Retina (tissue), 1 donor: ENCODE measurements around the gene WDR26.
"Not testable (repeated sequence)": the region's sequence is repeated elsewhere in the genome, so short reads cannot be mapped to it uniquely, and the experiment has no call there.

ENCODE experiments used
- DNase-seq: peaks from one replicate; pipeline ENCODE4 v3.0.0-alpha.2; 2016

Gene WDR26

DNA sequence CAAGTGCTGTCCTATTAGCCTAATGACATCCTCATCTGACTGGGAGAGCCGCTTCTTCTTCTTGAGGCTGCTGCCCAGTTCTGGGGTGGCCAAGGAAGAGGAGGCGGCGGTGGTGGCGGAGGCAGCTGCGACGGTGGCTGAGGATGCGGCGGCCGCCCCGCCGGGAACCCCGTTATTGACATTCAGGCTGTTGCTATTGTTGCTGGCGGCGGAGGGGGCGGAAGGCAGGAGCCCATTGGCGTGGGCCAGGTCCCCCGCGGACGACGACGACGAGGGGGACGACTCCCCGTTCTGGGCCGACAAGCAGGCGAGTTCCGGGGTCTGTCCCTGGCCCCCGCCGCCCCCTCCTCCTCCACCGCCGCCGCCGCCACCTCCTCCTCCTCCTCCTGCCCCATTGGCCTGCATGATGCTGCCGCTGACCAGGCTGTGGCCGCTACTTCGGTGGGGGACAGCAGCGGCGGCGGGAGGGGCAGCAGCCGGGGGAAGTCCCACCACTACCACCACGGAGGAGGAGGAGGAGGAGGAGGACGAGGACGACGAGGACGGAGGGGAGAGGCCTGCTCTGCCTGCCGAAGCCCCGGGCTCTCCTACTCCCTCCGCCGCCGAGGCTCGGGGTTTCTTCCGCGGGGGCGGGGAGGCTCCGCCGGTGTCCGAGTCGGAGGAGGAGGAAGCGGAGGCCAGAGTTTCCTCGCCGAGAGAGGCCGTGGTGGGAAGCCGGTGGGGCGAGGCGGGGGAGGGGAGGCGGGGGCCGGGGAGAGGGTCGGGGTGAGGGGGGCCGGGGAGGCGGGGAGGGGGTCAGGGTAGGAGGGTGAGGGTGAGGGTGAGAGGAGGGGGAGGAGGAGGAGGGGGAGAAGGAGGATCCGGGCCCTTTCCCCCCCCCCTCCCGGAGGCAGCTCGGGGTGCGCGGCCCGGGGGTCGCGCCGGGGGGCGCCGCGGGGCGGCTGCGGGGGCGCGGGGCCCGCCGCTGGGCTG is 610 bp downstream of the WDR26 start:
- peak; percentile 77 for DNase-seq

DNA sequence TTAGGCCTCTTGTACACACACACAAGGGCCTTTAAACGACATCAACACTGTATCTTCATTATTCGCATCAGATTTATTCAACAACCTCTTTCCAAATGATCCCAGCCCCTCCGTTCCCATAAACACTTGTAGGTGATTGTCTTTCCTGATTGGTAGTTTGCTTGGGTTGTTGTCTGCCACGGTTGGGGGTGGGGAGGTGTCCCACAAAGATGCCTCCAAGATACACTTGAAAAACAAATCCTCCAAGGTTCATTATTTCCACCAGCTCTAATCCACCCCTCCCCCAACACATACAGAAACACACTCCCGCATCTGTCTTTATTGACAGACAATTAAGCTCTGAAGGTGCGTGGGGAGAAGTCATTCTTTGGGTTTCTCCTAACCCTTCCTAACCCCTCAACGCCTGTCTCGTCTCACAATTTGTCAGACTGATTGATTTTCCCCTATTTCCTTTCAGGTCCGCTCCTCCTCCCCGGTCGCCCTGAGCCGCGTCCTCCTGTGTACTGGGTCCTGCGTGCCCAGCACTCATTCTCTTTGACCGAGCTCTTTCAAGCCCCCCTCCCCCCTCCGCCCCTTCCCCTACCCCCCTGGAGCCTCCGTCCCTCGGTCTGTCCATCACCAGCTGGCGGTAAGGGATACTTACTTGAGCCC is 1.4 kb downstream of the WDR26 start:
- DNase-seq, result peak; percentile 65

DNA sequence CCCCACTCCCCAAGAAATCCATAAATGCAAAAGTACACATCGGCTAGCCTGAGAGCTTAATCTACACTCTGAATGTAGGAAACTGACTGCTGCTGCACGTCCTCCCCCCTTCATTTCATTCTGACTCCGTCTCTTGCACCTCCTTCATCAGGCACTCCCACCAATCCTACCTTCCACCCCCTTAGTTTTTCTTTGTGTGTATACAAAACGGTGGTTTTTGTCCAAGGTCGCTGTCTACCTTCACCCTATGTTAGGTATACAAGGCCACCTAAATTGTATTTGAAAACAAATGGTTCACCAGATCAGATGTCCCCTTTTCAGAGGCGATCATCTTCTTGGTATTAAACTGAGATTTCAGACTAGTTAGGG is 1.9 kb downstream of the WDR26 start:
- no peak for DNase-seq

DNA sequence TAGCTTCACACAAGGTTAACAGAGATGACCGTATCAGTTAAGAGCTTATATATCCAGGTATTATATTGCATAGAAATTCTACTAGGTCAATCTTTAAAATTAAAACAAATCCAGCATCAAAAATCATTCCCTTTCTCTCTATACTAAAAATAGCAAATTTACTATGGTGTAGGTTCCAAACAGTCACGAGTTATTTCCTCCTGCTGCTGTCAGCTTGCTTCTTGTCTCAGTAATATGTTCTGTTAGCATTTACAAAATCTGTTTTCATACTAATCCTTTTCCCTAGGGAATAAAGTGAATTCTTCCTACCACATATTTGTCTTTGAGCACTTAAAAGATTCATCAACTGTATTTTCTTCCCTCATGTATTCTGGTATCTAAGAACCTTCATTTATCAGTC is 2.5 kb downstream of the WDR26 start:
- DNase-seq, result no peak

DNA sequence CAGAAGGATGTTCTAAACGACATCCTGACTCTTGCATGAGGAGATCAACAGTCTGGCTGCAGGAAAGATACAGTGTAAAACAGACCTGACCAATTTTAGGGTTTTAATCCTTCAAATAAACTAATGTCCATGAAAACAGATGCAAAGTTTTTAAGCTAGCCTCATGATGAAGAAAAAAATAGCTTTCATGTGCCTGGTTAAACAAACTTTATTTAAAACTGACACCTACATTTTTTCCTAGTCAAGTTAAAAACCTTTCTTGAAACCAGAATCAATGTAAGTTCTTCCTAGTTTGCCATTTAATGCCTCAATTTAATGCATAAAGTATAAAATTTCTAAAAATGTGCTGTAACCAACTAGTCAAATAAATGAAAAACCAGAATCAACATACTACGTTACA is 2.9 kb downstream of the WDR26 start:
- DNase-seq, result no peak

DNA sequence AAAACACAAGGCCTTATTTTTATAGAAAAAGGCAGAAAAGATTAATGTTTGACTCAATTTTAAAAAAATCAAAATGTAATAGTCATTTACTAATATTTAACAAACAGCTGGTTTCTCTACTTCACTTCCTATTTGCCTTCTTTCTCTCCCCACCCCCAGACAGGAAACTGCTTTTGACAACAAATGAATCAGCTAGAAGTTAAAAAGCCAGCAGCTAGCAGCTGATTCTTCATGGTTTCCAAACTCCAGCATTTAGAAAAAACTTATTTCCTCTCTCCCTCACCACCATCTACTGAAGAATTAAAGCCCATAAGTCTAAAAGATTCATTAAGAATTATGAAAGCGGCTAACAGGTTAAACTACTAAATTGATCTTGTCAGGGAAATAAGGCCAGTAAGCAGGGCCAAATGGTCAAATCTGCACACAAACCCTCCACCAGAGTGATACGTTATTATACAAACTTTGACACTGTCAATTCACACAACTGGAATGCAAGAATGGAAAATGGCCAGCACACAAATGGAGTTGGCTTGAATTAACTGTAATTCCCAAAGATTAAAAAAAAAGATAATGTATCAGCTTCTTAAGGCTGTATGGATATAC is 4.0 kb downstream of the WDR26 start:
- DNase-seq, result no peak

DNA sequence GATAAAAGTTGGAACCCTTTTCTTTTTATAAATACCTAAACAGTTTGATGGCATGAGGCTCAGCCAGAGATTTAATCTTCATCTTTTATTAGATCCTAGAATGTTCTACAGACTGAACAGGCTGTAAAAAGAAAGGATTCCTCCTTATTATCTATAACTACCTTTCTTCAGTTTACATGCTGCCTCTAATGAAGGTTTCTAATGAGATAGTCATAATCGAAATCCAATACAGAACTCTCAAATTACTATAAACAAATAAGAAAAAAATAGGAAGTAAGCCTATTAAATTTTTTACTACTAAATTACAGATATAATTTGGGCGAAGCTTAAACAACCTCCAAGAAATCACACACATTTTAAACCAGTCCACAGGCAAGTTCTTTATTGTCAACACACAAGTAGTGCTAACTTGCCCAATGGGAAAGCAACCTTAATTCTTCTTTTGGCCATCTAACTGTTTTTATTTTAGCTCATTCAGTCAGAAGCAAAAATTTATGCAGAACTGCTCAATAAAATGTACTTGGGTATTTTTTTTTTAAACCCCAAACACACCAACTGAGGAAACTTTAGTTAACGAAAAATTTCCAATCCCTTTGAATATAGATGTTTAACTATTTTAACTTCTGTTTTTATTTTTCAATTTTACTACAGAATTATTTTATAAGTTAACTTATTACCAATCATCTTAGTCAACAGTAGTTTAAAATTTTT is 4.8 kb downstream of the WDR26 start:
- no peak for DNase-seq

DNA sequence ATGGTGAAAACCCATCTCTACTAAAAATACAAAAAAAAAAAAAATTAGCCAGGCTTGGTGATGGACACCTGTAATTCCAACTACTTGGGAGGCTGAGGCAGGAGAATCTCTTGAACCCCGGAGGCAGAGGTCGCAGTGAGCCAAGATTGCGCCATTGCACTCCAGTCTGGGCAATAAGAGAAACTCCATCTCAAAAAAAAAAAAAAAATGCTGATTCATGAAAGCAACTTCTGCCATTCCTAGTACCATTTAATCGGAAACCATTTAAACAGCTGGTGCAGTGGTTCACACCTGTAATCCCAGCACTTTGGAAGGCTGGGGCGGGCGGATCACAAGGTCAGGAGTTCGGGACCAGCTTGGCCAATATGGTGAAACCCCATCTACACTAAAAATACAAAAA is 5.9 kb downstream of the WDR26 start:
- DNase-seq, result not testable (repeated sequence)

DNA sequence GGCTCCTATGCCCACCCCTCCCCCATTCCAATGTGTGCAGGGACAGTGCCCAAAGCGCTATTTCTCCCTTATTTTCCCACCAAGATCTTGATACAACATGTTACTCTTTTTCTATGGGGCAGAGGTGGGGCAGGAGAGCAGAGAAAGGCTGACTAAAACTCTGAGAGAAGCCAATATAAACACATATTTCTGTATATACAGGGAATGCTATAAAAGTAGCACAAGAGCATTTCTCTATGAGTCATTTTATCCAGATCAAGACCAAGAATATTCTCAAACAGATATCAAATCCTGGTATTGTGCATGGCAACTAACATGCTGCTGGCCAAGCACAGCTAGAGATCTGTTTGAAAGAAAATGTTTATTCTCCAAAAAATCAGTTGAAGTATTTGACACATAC is 7.3 kb downstream of the WDR26 start:
- DNase-seq, result no peak

DNA sequence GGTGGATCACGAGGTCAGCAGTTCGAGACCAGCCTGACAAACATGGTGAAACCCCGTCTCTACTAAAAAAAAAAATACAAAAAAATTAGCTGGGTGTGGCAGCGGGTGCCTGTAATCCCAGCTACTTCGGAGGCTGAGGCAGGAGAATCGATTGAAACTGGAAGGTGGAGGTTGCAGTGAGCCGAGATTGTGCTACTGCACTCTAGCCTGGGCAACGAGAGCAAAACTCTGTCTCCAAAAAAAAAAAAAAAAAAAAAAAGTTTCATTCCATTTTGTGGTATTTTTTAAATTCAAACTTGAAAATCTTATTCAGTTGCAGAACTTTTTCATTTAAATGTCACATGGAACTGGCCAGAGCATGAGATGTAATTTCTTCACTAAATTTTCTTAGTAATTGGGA is 7.7 kb downstream of the WDR26 start:
- DNase-seq, result not testable (repeated sequence)

DNA sequence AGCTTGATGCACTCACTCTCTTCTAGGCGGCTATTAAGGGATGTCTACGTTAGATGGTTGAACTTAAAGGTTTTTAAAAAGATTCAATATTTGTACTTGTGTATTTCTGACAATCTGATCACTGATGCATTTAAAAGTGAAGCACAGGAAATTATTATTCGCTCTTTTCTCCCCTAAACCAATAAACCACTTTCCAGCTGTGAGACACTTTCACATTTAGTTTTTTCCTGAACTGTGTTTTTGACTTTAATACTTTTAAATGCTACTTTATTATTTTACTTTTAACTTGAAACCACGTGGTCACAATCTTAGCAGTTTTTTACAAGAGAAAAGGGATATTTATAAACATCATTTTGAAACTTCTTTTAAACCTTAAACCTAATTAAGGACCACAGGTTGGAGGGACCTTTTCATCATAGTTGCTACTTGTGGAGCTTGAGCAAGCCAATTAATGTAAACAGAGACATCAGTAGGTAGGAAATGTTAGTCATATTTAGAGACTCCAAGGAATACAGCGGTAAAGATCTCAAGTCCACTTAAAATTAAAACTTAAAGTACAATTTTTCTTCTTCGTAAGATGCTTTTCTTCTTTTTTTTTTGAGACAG is 9.2 kb downstream of the WDR26 start:
- no peak for DNase-seq

DNA sequence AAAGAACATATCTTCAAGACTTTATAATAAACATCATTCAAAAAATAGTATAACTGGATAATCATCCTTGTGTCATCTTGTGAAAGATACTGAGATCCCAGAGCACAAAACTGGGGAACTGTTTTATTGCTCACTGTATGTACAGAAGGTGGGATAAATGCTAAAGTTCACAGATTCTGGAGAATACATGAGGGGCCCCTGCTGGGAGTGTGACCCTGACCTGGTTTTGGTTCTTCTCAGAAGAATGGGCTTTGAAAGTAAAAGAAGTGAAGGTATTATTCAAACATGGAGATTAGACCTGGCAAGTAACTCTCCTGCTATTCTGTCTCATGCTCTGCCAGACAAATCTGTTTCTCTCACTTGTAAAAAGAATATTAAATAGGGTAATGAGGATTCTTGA is 14.5 kb downstream of the WDR26 start:
- DNase-seq, result no peak

DNA sequence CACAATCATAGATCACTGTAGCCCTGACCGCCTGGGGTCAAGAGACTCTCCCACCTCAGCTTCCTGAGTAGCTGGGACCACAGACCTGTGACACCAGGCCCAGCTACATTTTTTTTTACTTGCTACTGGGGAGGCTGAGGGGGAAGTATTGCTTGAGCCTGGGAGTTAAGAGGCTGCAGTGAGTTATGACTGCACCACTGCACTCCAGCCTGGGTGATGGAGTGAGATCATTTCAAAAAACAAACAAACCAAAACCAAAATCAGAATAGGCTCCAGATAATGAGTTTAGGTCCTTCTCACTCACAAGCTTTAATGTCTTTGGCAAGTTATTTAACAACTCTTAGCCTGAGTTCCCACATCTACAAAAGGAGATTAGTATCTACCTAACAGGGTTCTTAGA is 22.8 kb downstream of the WDR26 start:
- DNase-seq, result no peak

DNA sequence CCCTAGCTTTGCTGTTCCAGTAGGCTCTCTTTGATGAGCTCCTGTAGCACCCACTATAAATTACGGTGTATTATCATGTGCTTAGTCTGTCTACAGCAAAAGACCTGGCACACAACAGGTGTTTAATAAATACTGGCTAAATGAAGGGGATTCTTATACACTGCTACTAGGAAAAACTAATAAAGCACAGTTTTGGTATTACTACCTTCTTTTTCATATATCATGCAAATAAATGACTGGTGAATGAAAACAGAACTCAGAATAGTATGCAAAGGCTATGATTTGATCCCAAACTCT is 26.4 kb downstream of the WDR26 start:
- no peak for DNase-seq

DNA sequence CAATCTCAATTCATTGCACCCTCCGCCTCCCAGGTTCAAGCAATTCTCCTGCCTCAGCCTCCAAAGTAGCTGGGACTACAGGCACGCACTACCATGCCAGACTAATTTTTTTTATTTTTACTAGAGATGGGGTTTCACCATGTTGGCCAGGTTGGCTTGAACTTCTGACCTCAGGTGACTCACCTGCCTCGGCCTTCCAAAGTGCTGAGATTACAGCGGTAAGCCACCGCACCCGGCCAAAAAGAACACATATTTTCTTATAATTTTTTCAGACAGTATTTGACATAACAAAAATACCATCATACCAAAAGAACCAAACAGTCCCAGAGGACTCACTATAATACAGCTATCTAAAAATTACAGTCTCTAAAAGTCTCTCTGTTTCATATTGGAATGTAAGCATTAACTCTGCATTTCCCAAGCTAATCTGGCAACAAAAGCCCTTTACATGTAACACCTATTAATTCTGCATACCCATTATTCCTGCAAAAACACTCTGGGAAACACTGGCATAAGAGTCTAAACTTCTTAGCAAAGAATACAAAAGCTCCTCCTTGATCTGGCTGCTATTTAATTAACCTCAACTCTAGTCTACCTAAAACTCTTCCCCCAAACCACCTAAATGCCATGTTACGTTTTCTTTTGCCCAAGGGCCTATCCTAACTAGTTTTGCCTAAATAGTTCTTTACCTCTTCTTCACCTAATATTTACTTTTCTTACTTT is 26.9 kb downstream of the WDR26 start:
- no peak for DNase-seq

DNA sequence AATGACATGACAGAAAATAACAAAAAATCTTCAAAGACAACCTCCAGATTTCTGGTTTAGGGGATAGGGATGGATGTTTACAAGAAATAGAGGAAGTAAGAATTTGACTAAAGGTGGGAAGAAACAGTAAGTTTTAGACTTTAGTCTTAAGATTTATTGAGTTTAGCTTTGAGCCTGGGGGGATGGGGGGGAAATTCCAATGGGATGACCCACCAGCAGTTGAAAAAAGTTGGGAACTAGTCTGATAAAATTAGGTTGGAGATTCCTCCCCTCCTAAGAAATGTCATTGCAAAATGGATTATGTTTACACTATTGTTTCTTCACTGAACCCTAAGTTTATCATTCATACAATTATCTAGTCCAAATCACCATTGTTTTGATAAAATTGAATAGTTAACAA is 28.4 kb downstream of the WDR26 start:
- DNase-seq, result no peak

DNA sequence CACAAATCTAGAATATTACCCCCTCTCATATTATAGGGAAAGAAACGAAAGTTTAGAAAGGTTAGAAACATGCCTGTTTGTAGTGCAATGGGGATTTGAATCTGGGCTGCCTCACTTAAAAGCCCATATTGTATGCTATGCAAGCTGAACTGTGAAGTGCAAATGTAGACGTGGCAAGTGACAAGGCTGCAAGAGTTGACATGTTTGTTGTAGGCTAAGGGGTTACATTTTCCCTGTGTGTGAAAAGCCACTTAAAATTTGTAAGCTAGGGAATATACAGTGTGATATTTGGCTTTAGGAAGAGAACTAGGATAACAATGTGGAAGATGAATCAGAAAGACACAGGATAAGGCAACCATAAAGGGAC is 29.0 kb downstream of the WDR26 start:
- no peak for DNase-seq

DNA sequence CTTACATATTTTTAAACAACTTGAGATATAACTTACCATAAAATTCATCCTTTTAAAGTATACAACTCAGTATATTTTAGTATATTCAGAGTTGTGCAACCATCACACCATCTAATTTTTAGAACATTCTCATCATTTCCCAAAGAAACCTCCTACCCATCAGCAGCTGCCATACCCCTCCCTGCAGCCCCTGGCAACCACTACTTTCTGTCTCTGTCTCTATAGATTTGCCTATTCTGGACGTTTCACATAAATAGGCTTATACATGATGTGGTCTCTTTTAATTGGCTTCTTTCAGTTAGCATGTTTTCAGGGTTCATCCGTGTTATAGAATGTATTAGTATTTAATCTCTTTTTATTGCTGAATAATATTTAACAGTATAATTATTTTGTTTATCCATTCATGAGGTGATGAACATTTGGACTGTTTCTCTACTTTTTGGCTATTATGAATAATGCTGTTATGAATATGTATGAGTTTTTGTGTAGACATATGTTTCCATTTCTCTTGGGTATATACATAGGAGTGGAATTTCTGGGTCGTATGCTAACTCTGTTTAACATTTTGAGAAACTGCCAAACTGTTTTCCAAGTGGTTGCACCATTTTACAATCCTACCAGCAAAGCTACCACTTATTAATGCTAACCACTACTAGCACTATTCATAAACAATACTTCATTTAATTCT is 29.5 kb downstream of the WDR26 start:
- no peak for DNase-seq

DNA sequence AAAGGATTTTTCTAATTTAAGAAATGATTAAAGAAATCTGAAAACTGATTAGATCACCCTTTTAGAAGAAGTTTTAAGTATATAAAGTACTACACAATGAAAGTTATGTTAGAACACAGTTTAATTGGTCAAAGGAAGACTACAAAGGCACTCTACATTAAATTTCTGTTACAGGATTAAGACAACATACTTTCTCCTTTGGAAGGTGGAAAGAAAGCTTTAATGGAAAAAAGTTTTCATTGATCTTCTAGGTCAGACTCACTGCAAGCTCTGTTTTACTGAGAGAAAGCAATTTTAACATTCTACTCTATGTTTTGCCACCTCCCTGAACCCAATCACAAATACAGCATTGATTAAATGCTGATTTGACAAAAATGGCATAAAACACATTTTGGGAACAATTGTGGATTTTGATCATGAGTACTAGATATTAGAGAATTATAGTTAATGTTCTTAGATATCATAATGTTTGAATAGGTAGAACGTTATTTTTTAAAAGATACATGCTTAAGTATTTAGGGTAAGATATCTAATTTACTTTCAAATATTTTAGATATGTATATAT is 32.0 kb downstream of the WDR26 start:
- DNase-seq, result no peak

DNA sequence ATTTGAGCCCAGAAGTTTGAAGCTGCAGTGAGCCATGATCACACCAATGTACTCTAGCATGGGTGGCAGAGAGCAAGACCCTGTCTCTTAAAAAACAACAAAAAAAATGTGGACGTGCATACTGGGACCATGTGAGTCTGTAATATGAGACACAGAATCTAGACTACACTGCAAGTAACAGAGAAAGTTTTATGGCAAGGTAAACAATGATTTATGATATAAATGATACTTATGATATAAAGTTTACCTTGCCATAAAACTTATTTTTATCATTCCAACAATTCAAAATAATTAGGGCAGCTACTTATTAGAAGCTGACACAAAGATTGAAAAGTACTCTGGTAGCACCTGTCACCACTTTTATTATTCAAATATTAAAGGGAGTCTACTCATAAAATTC is 34.7 kb downstream of the WDR26 start:
- DNase-seq, result no peak

DNA sequence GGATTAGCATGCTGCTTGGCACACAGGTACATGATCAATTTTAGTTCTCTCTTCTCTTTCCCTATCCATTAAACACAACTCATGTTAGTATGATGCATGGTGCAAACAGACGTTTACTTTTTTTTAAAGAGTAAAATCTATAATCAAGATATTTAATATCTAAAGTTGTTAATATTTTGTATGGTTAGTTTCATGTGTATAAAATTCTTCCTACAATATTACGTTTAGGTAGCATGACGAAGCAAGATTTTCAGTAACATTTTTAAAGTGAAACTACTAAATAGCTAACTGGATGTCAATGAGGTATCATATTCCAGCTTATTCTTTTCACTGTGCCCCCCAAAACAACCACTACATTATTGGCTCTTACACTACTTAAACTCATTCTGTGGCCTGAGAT is 41.3 kb downstream of the WDR26 start:
- DNase-seq, result no peak
